Mesenchymal stem cell (in vitro differentiated cells and primary cell): ENCODE results near the gene GTSF1L.

Source experiments
- DNase-seq: peaks from one replicate; pipeline ENCODE4 v3.0.0-alpha.2; 2013
- H2AFZ ChIP-seq: one replicate; pipeline ENCODE4 v1.6.1; 2013; ENCODE audit warnings: low read depth, mild to moderate bottlenecking, control low read depth, inconsistent platforms, low read length, moderate library complexity
- H2AK5ac ChIP-seq: 2 replicates; pipeline ENCODE4 v1.6.1; 2013; ENCODE audit warnings: low read length, moderate library complexity, mild to moderate bottlenecking, inconsistent platforms; ENCODE audit not compliant: severe bottlenecking
- H2BK120ac ChIP-seq: one replicate; pipeline ENCODE4 v1.6.1; 2013; ENCODE audit warnings: low read depth, mild to moderate bottlenecking, inconsistent platforms, low read length, moderate library complexity
- H2BK12ac ChIP-seq, 2 experiments: one replicate each; pipeline ENCODE4 v1.6.1; 2013; ENCODE audit warnings: inconsistent platforms in 2 of 2, low read length in 2 of 2, mild to moderate bottlenecking in 2 of 2, moderate library complexity in 2 of 2, control low read depth in 1 of 2
- H2BK15ac ChIP-seq: one replicate; pipeline ENCODE4 v1.6.1; 2013; ENCODE audit warnings: mild to moderate bottlenecking, low read depth, inconsistent platforms; ENCODE audit not compliant: poor library complexity, severe bottlenecking
- H2BK5ac ChIP-seq: 2 replicates; pipeline ENCODE4 v1.6.1; 2013; ENCODE audit warnings: low read depth, mild to moderate bottlenecking, low read length, control low read depth, inconsistent platforms; ENCODE audit not compliant: poor library complexity, severe bottlenecking
- H3K14ac ChIP-seq, 2 experiments: one replicate each; pipeline ENCODE4 v1.6.1; 2013; ENCODE audit warnings: inconsistent platforms in 2 of 2, low read length in 2 of 2, control low read depth in 1 of 2, mild to moderate bottlenecking in 1 of 2, moderate library complexity in 1 of 2
- H3K18ac ChIP-seq, 2 experiments: one replicate each; pipeline ENCODE4 v1.6.1; 2013; ENCODE audit warnings: inconsistent platforms in 2 of 2, low read length in 2 of 2, control low read depth in 1 of 2, low read depth in 1 of 2, mild to moderate bottlenecking in 1 of 2
- H3K23ac ChIP-seq, 2 experiments: one replicate each; pipeline ENCODE4 v1.6.1; 2013; ENCODE audit warnings: inconsistent platforms in 2 of 2, low read length in 2 of 2, mild to moderate bottlenecking in 2 of 2, moderate library complexity in 2 of 2, control low read depth in 1 of 2
- H3K27ac ChIP-seq: 2 replicates; pipeline ENCODE4 v1.5.1; 2013; ENCODE audit warnings: mild to moderate bottlenecking, moderate library complexity, low read length, control low read depth, inconsistent platforms; ENCODE audit not compliant: poor library complexity, severe bottlenecking
- H3K27me3 ChIP-seq, 2 experiments: 2 replicates each; pipeline versions ENCODE4 v1.6.1 to v1.7.0; 2013; ENCODE audit warnings: low read length in 2 of 2, mild to moderate bottlenecking in 2 of 2, moderate library complexity in 2 of 2, control low read depth in 1 of 2, inconsistent platforms in 1 of 2; ENCODE audit not compliant: control insufficient read depth in 1 of 2, insufficient read depth in 1 of 2
- H3K36me3 ChIP-seq, 2 experiments: 2 replicates each; pipeline versions ENCODE4 v1.6.1 to v1.7.0; 2013; ENCODE audit warnings: low read length in 2 of 2, control low read depth in 1 of 2, inconsistent platforms in 1 of 2, low read depth in 1 of 2, mild to moderate bottlenecking in 1 of 2; ENCODE audit not compliant: insufficient read depth in 2 of 2, control insufficient read depth in 1 of 2
- H3K4ac ChIP-seq, 2 experiments: one replicate each; pipeline ENCODE4 v1.6.1; 2013; ENCODE audit warnings: inconsistent platforms in 2 of 2, low read length in 2 of 2, mild to moderate bottlenecking in 2 of 2, moderate library complexity in 2 of 2, control low read depth in 1 of 2, low read depth in 1 of 2
- H3K4me1 ChIP-seq: 2 replicates; pipeline ENCODE4 v1.6.1; 2013; ENCODE audit warnings: low read depth, low read length, control low read depth; ENCODE audit not compliant: control insufficient read depth, insufficient read depth
- H3K4me2 ChIP-seq: 2 replicates; pipeline ENCODE4 v1.6.1; 2013; ENCODE audit warnings: low read length, mild to moderate bottlenecking, inconsistent platforms; ENCODE audit not compliant: poor library complexity, severe bottlenecking
- H3K4me3 ChIP-seq, 2 experiments: 2 replicates each; pipeline versions ENCODE4 v1.5.1 to v1.7.0; 2013; ENCODE audit warnings: low read length in 2 of 2, mild to moderate bottlenecking in 2 of 2, control low read depth in 1 of 2, low read depth in 1 of 2; ENCODE audit not compliant: insufficient read depth in 1 of 2
- H3K79me1 ChIP-seq: replicated peaks from 2 replicates; pipeline ENCODE4 v1.6.1; 2013; ENCODE audit warnings: mild to moderate bottlenecking, control low read depth, low read length, inconsistent platforms; ENCODE audit not compliant: poor library complexity, severe bottlenecking
- H3K9ac ChIP-seq: 2 replicates; pipeline ENCODE4 v1.7.0; 2013; ENCODE audit warnings: mild to moderate bottlenecking, low read length, moderate library complexity
- H3K9me3 ChIP-seq: 2 replicates; pipeline ENCODE4 v1.7.0; 2013; ENCODE audit warnings: mild to moderate bottlenecking, low read length; ENCODE audit not compliant: control insufficient read depth
- H4K8ac ChIP-seq: one replicate; pipeline ENCODE4 v1.6.1; 2013; ENCODE audit warnings: inconsistent platforms, mild to moderate bottlenecking, low read length, moderate library complexity
- H4K91ac ChIP-seq: one replicate; pipeline ENCODE4 v1.6.1; 2013; ENCODE audit warnings: mild to moderate bottlenecking, low read length, inconsistent platforms
- WGBS: methylation state at CpG from one replicate; pipeline ENCODE4 v1.1.7; 2013; ENCODE audit warnings: mixed read lengths; 5-methylcytosine and 5-hydroxymethylcytosine counted together

The GTSF1L gene

GRCh38 chr20:43721429-43722152, 5.2 kb downstream of the GTSF1L start:
- H2AFZ ChIP-seq: no peak overlapping the region
- H3K4ac ChIP-seq: no peak overlapping the region
- H2BK5ac ChIP-seq: no peak overlapping the region
- H3K4me2 ChIP-seq: no peak overlapping the region
- H3K18ac ChIP-seq: no peak overlapping the region
- no peak overlapping the region for H3K27ac ChIP-seq
- no peaks in the 10 kb centered on the region for H3K79me1 ChIP-seq
- DNase-seq: no peak
- no peak overlapping the region for H2BK15ac ChIP-seq
- H3K4me3 ChIP-seq: no peak overlapping the region
- H3K9me3 ChIP-seq: no peaks in the 10 kb centered on the region
- peak overlapping the region; percentile 21 for H4K8ac ChIP-seq
- H3K14ac ChIP-seq: peak overlapping the region in 1 of 2 experiments; percentile 26
- no peak overlapping the region for H4K91ac ChIP-seq
- no peak overlapping the region for H3K23ac ChIP-seq
- peaks cover 0 to 9% of the 10 kb centered on the region in 2 experiments for H3K36me3 ChIP-seq
- no peak overlapping the region for H3K9ac ChIP-seq
- H2BK120ac ChIP-seq: no peak overlapping the region
- 60% methylated on average over 15 of the region's 15 CpGs for WGBS
- peaks cover 4% of the 10 kb centered on the region for H3K4me1 ChIP-seq
- H2BK12ac ChIP-seq: no peak overlapping the region
- H3K27me3 ChIP-seq: peaks cover 0 to 21% of the 10 kb centered on the region in 2 experiments
- no peak overlapping the region for H2AK5ac ChIP-seq

DNA sequence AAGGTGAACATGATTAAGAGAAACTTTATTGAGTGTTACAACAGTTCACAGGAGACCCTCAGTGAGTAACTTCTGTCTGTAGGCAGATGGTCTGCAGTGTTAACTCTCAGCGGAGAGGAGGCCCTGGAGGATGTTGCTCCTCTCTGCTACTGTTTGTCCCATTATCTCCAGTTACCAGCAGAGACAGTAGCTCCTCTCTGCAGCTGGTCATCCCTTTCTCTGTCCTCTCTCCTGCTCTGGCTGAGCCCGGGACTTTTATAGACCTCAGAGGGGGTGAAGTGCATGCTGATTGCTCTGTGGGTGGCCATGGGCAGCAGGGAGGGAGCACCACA, 5.7 kb downstream of the GTSF1L start:
- Histone ChIP-seq H4K91ac (no peak overlapping the region), H3K4me1 (peaks cover 4% of the 10 kb centered on the region), H3K14ac (no peak overlapping the region), H3K18ac (no peak overlapping the region), H2AK5ac (no peak overlapping the region), H3K9me3 (no peaks in the 10 kb centered on the region), H2AFZ (no peak overlapping the region), H3K27ac (no peak overlapping the region), H3K4ac (no peak overlapping the region), H3K36me3 (peaks cover 0 to 11% of the 10 kb centered on the region in 2 experiments), H3K9ac (no peak overlapping the region), H3K4me3 (no peak overlapping the region), H3K27me3 (peaks cover 0 to 21% of the 10 kb centered on the region in 2 experiments), H2BK5ac (no peak overlapping the region), H3K79me1 (no peaks in the 10 kb centered on the region), H3K23ac (no peak overlapping the region), H3K4me2 (no peak overlapping the region), H4K8ac (no peak overlapping the region), H2BK120ac (no peak overlapping the region), H2BK12ac (no peak overlapping the region), H2BK15ac (no peak overlapping the region)
- DNase-seq: no peak
- WGBS: 0% methylated on average over 1 of the region's 2 CpGs

GRCh38 chr20:43720007-43720406, 6.8 kb downstream of the GTSF1L start:
- Histone ChIP-seq H3K79me1 (no peaks in the 10 kb centered on the region), H3K4me3 (no peak overlapping the region), H3K23ac (no peak overlapping the region), H3K9me3 (no peaks in the 10 kb centered on the region), H3K27ac (no peak overlapping the region), H3K27me3 (peaks cover 0 to 21% of the 10 kb centered on the region in 2 experiments), H3K4me1 (peaks cover 4% of the 10 kb centered on the region), H3K36me3 (peaks cover 0 to 20% of the 10 kb centered on the region in 2 experiments), H2BK12ac (no peak overlapping the region), H3K4ac (no peak overlapping the region), H3K9ac (no peak overlapping the region), H3K14ac (no peak overlapping the region), H2AFZ (no peak overlapping the region), H3K4me2 (no peak overlapping the region), H2AK5ac (no peak overlapping the region), H2BK5ac (no peak overlapping the region), H4K8ac (no peak overlapping the region), H3K18ac (no peak overlapping the region), H4K91ac (no peak overlapping the region), H2BK120ac (no peak overlapping the region), H2BK15ac (no peak overlapping the region)
- no peak for DNase-seq
- no CpG with 5 or more reads among the region's 1 CpG for WGBS

DNA sequence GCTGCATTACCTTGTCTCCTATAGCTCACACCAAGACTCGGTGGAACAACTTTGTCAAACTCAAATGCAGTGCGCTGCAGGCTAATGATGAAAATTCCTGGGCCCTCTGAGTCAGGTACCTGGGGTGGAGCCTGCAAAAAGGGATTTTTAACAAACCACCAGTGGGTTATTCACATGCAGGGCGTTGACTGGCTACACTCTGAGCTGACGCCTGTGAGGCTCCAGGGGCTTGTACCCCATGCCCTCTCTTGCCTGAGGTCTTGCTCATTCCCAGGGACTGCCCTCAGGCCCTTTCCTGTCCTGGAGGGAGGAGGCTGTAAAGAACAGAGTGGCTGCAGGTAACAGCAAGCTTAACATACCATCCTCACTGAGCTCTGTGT, 9.2 kb downstream of the GTSF1L start:
- Histone ChIP-seq H3K79me1 (no peaks in the 10 kb centered on the region), H3K4ac (no peak overlapping the region), H2AFZ (no peak overlapping the region), H3K23ac (no peak overlapping the region), H2BK5ac (no peak overlapping the region), H2BK120ac (no peak overlapping the region), H4K8ac (no peak overlapping the region), H4K91ac (no peak overlapping the region), H3K9me3 (no peaks in the 10 kb centered on the region), H3K4me3 (no peak overlapping the region), H3K4me1 (peaks cover 4% of the 10 kb centered on the region), H2BK15ac (no peak overlapping the region), H3K27me3 (peaks cover 0 to 21% of the 10 kb centered on the region in 2 experiments), H3K36me3 (peaks cover 0 to 26% of the 10 kb centered on the region in 2 experiments), H2AK5ac (no peak overlapping the region), H3K18ac (no peak overlapping the region), H2BK12ac (no peak overlapping the region), H3K27ac (no peak overlapping the region), H3K14ac (no peak overlapping the region), H3K9ac (no peak overlapping the region), H3K4me2 (no peak overlapping the region)
- DNase-seq: no peak
- WGBS: 89% methylated on average over 4 of the region's 4 CpGs
